ENCODE measurements around the gene RGL2.

DNA sequence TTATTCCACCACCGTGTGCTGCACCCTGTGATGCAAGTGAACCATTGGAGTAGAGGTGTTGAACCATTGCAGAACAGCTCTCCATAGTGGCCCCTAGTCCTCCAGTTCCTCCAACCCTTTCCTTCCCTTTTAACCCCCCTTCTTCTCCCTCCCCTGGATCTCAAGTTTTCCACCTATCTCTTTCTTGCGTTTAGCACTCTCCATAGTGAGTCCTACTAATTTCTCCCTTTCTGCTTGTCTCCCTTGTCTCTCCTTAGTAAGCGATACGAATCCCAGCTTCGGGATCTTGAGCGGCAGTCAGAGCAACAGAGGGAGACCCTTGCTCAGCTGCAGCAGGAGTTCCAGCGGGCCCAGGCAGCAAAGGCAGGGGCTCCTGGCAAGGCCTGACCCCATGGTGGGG, 8.3 kb downstream of the RGL2 start:
- TF ChIP-seq EP300 (IDR thresholded peaks at IDR 0.05; ENCODE audit: borderline replicate concordance in 1 of 2, low read depth in 1 of 2, low read length in 1 of 2) (no peak), SMC3 (IDR thresholded peaks at IDR 0.05; ENCODE audit: low read depth, low read length) (no peak), POLR2AphosphoS5 (IDR thresholded peaks at IDR 0.05; ENCODE audit: low read depth, low read length) (no peak; the same call in 1 of the 2 replicates), SIN3A (IDR thresholded peaks at IDR 0.05; ENCODE audit: borderline replicate concordance, low read depth, low read length) (no peak), CHD2 (IDR thresholded peaks at IDR 0.05; ENCODE audit: low read length, partially characterized antibody) (no peak), MXI1 (IDR thresholded peaks at IDR 0.05; ENCODE audit: low read depth, low read length) (no peak)
- TF ChIP-seq, protein P1, sequence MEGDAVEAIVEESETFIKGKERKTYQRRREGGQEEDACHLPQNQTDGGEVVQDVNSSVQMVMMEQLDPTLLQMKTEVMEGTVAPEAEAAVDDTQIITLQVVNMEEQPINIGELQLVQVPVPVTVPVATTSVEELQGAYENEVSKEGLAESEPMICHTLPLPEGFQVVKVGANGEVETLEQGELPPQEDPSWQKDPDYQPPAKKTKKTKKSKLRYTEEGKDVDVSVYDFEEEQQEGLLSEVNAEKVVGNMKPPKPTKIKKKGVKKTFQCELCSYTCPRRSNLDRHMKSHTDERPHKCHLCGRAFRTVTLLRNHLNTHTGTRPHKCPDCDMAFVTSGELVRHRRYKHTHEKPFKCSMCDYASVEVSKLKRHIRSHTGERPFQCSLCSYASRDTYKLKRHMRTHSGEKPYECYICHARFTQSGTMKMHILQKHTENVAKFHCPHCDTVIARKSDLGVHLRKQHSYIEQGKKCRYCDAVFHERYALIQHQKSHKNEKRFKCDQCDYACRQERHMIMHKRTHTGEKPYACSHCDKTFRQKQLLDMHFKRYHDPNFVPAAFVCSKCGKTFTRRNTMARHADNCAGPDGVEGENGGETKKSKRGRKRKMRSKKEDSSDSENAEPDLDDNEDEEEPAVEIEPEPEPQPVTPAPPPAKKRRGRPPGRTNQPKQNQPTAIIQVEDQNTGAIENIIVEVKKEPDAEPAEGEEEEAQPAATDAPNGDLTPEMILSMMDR (IDR thresholded peaks at IDR 0.05): no peak
- TF ChIP-seq, protein P2, sequence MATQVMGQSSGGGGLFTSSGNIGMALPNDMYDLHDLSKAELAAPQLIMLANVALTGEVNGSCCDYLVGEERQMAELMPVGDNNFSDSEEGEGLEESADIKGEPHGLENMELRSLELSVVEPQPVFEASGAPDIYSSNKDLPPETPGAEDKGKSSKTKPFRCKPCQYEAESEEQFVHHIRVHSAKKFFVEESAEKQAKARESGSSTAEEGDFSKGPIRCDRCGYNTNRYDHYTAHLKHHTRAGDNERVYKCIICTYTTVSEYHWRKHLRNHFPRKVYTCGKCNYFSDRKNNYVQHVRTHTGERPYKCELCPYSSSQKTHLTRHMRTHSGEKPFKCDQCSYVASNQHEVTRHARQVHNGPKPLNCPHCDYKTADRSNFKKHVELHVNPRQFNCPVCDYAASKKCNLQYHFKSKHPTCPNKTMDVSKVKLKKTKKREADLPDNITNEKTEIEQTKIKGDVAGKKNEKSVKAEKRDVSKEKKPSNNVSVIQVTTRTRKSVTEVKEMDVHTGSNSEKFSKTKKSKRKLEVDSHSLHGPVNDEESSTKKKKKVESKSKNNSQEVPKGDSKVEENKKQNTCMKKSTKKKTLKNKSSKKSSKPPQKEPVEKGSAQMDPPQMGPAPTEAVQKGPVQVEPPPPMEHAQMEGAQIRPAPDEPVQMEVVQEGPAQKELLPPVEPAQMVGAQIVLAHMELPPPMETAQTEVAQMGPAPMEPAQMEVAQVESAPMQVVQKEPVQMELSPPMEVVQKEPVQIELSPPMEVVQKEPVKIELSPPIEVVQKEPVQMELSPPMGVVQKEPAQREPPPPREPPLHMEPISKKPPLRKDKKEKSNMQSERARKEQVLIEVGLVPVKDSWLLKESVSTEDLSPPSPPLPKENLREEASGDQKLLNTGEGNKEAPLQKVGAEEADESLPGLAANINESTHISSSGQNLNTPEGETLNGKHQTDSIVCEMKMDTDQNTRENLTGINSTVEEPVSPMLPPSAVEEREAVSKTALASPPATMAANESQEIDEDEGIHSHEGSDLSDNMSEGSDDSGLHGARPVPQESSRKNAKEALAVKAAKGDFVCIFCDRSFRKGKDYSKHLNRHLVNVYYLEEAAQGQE (IDR thresholded peaks at IDR 0.05; ENCODE audit: low read depth, low read length): no peak
- TF ChIP-seq, protein P3, sequence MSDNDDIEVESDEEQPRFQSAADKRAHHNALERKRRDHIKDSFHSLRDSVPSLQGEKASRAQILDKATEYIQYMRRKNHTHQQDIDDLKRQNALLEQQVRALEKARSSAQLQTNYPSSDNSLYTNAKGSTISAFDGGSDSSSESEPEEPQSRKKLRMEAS (IDR thresholded peaks at IDR 0.05; ENCODE audit: low read depth): no peak
